ENCODE results near the gene FAU. TPM values are rescaled to one million over a fixed set of nuclear protein-coding genes. Genes with fewer than 3 reads are reported as not detected.

The FAU gene
- total and polyA plus RNA-seq, 9 of the 15 experiments (the other 6 are each of a cell fraction or from before 2014, with no cell fraction given), result 433 to 1,827 (median 942) TPM

DNA sequence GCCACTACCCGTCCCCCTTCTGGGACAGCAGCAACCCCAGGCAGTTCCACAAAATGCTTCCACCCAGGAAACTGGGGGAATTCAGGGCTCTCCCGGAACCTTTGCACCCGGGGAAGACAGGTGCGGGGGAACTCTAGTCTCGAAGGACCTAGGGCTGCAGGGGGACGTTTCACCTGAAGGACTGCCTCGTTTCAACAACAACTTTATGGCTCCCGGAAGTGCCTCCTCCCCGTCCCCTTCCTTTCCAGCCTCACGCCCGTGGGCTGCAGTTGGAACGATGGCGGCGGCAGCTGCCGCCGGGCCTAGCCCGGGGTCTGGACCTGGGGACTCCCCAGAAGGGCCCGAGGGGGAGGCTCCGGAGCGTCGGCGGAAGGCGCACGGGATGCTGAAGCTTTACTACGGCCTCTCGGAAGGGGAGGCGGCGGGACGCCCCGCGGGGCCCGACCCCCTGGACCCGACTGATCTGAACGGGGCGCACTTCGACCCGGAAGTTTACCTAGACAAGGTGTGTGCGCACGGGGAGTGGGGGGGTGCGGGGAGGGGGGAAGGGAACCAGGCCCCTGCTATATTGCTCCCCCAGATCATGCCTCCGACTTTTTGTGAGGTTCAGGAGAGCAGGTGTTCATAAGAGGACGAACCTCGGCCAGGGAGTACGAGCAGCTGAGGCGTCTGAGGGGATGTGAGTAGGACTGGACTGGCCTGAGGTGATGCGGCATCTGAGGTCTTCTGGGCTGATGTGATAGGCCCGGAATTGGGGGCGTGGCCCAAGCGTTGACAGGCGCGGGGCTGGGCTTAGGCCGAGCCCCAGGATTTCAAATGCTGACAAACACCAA, 25.7 kb downstream of the FAU start, which contains the start of gene VPS51 (continued):
- TF ChIP-seq, protein P1, sequence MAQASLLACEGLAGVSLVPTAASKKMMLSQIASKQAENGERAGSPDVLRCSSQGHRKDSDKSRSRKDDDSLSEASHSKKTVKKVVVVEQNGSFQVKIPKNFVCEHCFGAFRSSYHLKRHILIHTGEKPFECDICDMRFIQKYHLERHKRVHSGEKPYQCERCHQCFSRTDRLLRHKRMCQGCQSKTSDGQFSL (CRISPR knock-in tag; IDR thresholded peaks at IDR 0.05), result peak; percentile 80
- TF ChIP-seq, protein P1 (tag; IDR thresholded peaks at IDR 0.05), result peak in 1 of 2 experiments; percentile 89; a peak in 2 of 4 replicates
- TF ChIP-seq, protein P2, sequence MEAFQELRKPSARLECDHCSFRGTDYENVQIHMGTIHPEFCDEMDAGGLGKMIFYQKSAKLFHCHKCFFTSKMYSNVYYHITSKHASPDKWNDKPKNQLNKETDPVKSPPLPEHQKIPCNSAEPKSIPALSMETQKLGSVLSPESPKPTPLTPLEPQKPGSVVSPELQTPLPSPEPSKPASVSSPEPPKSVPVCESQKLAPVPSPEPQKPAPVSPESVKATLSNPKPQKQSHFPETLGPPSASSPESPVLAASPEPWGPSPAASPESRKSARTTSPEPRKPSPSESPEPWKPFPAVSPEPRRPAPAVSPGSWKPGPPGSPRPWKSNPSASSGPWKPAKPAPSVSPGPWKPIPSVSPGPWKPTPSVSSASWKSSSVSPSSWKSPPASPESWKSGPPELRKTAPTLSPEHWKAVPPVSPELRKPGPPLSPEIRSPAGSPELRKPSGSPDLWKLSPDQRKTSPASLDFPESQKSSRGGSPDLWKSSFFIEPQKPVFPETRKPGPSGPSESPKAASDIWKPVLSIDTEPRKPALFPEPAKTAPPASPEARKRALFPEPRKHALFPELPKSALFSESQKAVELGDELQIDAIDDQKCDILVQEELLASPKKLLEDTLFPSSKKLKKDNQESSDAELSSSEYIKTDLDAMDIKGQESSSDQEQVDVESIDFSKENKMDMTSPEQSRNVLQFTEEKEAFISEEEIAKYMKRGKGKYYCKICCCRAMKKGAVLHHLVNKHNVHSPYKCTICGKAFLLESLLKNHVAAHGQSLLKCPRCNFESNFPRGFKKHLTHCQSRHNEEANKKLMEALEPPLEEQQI (IDR thresholded peaks at IDR 0.05), result no peak
- TF ChIP-seq SMAD3 (CRISPR knock-in tag; conservative IDR thresholded peaks at IDR 0.05) (peak; percentile 58; the same call in 1 of the 2 replicates), RAD51 (IDR thresholded peaks at IDR 0.05; ENCODE audit: borderline replicate concordance, low read depth) (peak; percentile 4; the same call in 1 of the 2 replicates), CBFB (CRISPR knock-in tag; IDR thresholded peaks at IDR 0.05) (no peak; the same call in 1 of the 2 replicates), MIER1 (IDR thresholded peaks at IDR 0.05; ENCODE audit: low read depth) (peak; percentile 44; the same call in 1 of the 2 replicates), KLF6 (CRISPR knock-in tag; IDR thresholded peaks at IDR 0.05; ENCODE audit: borderline replicate concordance) (peak; percentile 73; the same call in 1 of the 2 replicates), MAFK (IDR thresholded peaks at IDR 0.05; ENCODE audit: low read length) (peak; percentile 59), ZNF24 (IDR thresholded peaks at IDR 0.05) (peak; percentile 85), TAL1 (IDR thresholded peaks at IDR 0.05) (0 out of 2 replicates have a peak, but pooled peaks have one; percentile 16), NR4A1 (CRISPR knock-in tag; IDR thresholded peaks at IDR 0.05) (no peak), NR4A1 (tag; IDR thresholded peaks at IDR 0.05) (peak; percentile 90), HNRNPLL (IDR thresholded peaks at IDR 0.05; ENCODE audit: low read depth, low read length, poor library complexity, severe bottlenecking) (peak; percentile 46), ELF4 (CRISPR knock-in tag; IDR thresholded peaks at IDR 0.05) (peak; percentile 92), ZBTB1 (CRISPR knock-in tag; IDR thresholded peaks at IDR 0.05; ENCODE audit: borderline replicate concordance, low read depth) (0 out of 2 replicates have a peak, but pooled peaks have one; percentile 26), SRSF7 (optimal IDR thresholded peaks at IDR 0.05; ENCODE audit: low read depth, low read length) (no peak), CSDE1 (IDR thresholded peaks at IDR 0.05) (no peak), MTA2 (IDR thresholded peaks at IDR 0.05; ENCODE audit: low read depth) (0 out of 2 replicates have a peak, but pooled peaks have one; percentile 18), ZNF644 (tag; IDR thresholded peaks at IDR 0.05; ENCODE audit: low read depth) (peak; percentile 45; the same call in 1 of the 2 replicates)
- TF ChIP-seq, protein P3, sequence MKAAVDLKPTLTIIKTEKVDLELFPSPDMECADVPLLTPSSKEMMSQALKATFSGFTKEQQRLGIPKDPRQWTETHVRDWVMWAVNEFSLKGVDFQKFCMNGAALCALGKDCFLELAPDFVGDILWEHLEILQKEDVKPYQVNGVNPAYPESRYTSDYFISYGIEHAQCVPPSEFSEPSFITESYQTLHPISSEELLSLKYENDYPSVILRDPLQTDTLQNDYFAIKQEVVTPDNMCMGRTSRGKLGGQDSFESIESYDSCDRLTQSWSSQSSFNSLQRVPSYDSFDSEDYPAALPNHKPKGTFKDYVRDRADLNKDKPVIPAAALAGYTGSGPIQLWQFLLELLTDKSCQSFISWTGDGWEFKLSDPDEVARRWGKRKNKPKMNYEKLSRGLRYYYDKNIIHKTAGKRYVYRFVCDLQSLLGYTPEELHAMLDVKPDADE (conservative IDR thresholded peaks at IDR 0.05; ENCODE audit: control insufficient read depth, low read depth, low read length), result peak; percentile 100
- TF ChIP-seq, protein P4, sequence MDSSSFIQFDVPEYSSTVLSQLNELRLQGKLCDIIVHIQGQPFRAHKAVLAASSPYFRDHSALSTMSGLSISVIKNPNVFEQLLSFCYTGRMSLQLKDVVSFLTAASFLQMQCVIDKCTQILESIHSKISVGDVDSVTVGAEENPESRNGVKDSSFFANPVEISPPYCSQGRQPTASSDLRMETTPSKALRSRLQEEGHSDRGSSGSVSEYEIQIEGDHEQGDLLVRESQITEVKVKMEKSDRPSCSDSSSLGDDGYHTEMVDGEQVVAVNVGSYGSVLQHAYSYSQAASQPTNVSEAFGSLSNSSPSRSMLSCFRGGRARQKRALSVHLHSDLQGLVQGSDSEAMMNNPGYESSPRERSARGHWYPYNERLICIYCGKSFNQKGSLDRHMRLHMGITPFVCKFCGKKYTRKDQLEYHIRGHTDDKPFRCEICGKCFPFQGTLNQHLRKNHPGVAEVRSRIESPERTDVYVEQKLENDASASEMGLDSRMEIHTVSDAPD (CRISPR knock-in tag; IDR thresholded peaks at IDR 0.05), result no peak
